C4-2B (cell line): ENCODE data around the gene CFAP251.

Experiments
- ZFX ChIP-seq: fragments of 450-650 bp; IDR thresholded peaks from 2 replicates; pipeline ENCODE4 v1.6.1; 2017
- TF ChIP-seq, protein P1 (sequence below): fragments of 450-650 bp; conservative IDR thresholded peaks from 2 replicates; pipeline ENCODE4 v1.5.1; 2017; ENCODE audit warnings: mild to moderate bottlenecking

DNA sequence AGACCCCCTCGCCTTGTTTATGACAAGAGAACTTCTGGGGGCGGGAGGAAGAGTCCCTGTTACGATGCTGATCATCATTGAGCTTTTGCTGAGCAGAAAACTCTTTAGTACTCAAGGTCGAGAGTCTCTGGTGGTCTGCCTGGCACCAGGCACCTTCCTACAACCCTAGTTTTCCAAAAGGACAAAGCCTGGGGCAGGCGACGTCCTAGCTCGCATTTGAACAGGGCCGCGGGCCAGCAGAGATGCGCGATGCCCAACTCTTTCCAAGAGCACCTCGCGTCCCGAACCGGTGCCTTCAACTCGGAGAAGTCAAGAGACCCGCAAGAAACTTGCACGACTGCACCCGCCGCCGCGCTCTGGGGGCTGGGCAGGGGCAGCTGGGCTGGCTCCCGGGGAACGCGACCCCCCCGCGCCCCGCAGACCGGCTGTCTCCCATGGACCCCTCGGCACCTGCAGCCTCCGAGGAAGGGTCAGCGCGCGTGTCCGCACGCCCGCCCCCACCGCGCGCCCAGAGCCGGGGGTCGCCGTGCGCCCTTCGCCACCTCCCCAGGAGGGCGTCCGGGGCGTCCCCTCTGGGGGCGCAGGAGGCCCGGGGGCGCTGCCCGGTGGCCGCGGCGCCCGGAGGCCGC is 102.9 kb downstream of the CFAP251 start:
- TF ChIP-seq, protein P1, sequence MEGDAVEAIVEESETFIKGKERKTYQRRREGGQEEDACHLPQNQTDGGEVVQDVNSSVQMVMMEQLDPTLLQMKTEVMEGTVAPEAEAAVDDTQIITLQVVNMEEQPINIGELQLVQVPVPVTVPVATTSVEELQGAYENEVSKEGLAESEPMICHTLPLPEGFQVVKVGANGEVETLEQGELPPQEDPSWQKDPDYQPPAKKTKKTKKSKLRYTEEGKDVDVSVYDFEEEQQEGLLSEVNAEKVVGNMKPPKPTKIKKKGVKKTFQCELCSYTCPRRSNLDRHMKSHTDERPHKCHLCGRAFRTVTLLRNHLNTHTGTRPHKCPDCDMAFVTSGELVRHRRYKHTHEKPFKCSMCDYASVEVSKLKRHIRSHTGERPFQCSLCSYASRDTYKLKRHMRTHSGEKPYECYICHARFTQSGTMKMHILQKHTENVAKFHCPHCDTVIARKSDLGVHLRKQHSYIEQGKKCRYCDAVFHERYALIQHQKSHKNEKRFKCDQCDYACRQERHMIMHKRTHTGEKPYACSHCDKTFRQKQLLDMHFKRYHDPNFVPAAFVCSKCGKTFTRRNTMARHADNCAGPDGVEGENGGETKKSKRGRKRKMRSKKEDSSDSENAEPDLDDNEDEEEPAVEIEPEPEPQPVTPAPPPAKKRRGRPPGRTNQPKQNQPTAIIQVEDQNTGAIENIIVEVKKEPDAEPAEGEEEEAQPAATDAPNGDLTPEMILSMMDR, result no peak
- no peak for TF ChIP-seq ZFX
